NCI-H345 (cell line): Measurements from ENCODE around the gene RWDD4.

Experiments used
- DNase-seq: peaks from one replicate; lab custom pipeline; 2025; lab: John Stamatoyannopoulos, UW

The RWDD4 gene

GRCh38 chr4:183600189-183600685 is 58.7 kb downstream of the RWDD4 start:
- no peak for DNase-seq

- no peak for DNase-seq
These were observed 59.3 kb downstream of the RWDD4 start for GRCh38 chr4:183599690-183600089.

- no peak for DNase-seq
These were observed 59.7 kb downstream of the RWDD4 start for GRCh38 chr4:183599284-183599683.

GRCh38 chr4:183596067-183596757 is 62.8 kb downstream of the RWDD4 start:
- DNase-seq, result no peak

GRCh38 chr4:183594823-183595222 is 64.2 kb downstream of the RWDD4 start:
- DNase-seq, result no peak

GRCh38 chr4:183591301-183591700 is 67.7 kb downstream of the RWDD4 start:
- no peak for DNase-seq
